Activated T-cell treated with anti-CD3 and anti-CD28 coated beads, Interleukin-2, amount 50 U/mL, for 24 hours (primary cell): ENCODE measurements around the gene ATF3.
A peak's percentile ranks its signal among the peaks of the same experiment; 100 is the strongest.

Experiments used
- DNase-seq: peaks from one replicate; pipeline ENCODE4 v3.0.0-alpha.2; 2020
- H3K27ac Mint-ChIP-seq: 2 replicates; pipeline ENCODE4 v1.8.0; 2020; ENCODE audit warnings: mild to moderate bottlenecking, mixed read lengths
- H3K27me3 Mint-ChIP-seq: 2 replicates; pipeline ENCODE4 v1.8.0; 2020; ENCODE audit warnings: mixed read lengths
- H3K36me3 Mint-ChIP-seq: 2 replicates; pipeline ENCODE4 v1.8.0; 2020; ENCODE audit warnings: low read depth, mixed read lengths
- H3K4me1 Mint-ChIP-seq: 2 replicates; pipeline ENCODE4 v1.8.0; 2020; ENCODE audit warnings: low read depth, mixed read lengths
- H3K4me3 Mint-ChIP-seq: 2 replicates; pipeline ENCODE4 v1.8.0; 2020; ENCODE audit warnings: mild to moderate bottlenecking, moderate library complexity, mixed read lengths
- H3K9me3 Mint-ChIP-seq: 2 replicates; pipeline ENCODE4 v1.8.0; 2020; ENCODE audit warnings: mixed read lengths

ATF3 gene

DNA sequence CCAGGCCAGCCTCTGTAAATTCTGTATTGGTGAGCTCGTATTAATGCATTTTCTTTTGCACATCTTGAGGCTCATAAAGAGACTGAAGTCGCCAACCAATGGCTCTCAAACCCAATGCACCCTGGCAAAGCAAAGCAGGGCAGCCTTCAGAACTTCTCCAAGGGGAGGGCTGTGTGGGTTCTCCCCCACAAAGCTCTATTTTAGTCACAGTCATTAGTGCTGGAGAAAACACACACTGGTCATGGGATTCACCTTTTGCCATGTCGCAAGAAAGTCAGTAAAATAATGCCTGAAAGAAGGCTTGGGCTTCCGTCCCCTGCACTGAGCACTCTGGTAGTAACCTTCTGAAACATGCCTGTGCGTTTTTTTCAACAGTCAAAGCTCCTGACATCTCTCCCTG is 26.3 kb upstream of the ATF3 start:
- no peak overlapping the region for H3K27ac Mint-ChIP-seq
- H3K4me3 Mint-ChIP-seq: no peak overlapping the region
- H3K9me3 Mint-ChIP-seq: no peaks in the 10 kb centered on the region
- no peak for DNase-seq
- peaks cover 1% of the 10 kb centered on the region for H3K4me1 Mint-ChIP-seq
- H3K36me3 Mint-ChIP-seq: no peaks in the 10 kb centered on the region
- peaks cover 44% of the 10 kb centered on the region for H3K27me3 Mint-ChIP-seq

DNA sequence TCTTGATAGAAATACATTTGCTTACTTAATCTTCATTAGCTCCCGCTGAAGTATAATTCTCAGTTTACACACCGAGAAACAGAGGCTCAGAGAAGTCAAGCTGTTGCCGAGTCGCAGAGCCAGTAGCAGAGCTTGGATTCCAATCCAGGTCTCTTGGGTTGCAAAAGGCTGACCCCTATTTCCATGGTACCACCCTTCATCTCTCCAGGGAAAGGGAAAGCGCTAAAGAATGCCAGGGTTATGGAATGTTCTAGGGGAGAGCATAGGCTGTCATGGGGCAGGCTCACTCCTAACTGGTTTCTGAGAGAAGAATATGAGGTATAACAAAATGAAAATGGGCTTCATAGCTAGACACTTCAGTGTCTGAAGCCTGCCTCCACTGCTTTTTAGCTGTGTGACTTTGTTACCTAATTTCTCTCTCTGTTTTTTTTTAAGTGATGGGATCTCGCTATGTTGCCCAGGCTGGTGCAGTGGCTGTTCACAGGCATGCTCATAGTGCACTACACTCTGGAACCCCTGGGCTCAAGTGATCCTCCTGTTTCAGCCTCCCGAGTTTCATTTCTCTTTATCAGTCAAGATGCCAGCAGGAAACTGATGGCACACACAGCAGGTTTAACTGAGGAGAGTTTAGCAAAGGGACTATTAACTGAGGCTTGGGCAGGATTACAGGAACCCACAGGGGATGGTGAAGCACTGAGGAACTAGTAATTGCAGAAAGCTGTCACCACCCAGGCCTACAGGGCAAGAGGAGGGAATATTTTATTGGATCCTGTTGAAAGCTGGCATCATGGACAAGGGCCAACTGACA is 25.5 kb upstream of the ATF3 start:
- peaks cover 1% of the 10 kb centered on the region for H3K4me1 Mint-ChIP-seq
- H3K9me3 Mint-ChIP-seq: no peaks in the 10 kb centered on the region
- no peak for DNase-seq
- H3K27ac Mint-ChIP-seq: no peak overlapping the region
- no peak overlapping the region for H3K4me3 Mint-ChIP-seq
- no peaks in the 10 kb centered on the region for H3K36me3 Mint-ChIP-seq
- H3K27me3 Mint-ChIP-seq: peaks cover 48% of the 10 kb centered on the region

DNA sequence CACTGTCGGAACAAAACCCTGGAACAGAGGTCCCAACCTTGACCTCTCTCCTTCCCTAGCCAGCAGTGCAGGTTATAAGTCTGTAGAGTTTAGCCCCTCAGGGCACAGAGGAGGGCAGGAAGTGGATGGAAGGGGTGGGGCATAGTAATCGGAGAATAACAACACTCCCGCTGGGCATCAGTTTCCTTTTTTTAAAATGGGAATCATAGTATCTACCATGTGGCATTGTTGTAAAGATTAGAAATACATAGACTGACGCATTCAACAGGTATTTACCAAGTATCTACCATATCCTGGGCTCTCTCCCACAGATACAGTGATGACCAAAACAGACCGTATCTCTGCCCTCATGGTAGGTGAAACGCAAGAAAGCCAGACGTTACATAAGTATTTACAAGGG is 24.9 kb upstream of the ATF3 start:
- H3K4me1 Mint-ChIP-seq: peaks cover 1% of the 10 kb centered on the region
- no peaks in the 10 kb centered on the region for H3K9me3 Mint-ChIP-seq
- peaks cover 47% of the 10 kb centered on the region for H3K27me3 Mint-ChIP-seq
- no peak for DNase-seq
- H3K36me3 Mint-ChIP-seq: no peaks in the 10 kb centered on the region
- no peak overlapping the region for H3K27ac Mint-ChIP-seq
- H3K4me3 Mint-ChIP-seq: no peak overlapping the region

DNA sequence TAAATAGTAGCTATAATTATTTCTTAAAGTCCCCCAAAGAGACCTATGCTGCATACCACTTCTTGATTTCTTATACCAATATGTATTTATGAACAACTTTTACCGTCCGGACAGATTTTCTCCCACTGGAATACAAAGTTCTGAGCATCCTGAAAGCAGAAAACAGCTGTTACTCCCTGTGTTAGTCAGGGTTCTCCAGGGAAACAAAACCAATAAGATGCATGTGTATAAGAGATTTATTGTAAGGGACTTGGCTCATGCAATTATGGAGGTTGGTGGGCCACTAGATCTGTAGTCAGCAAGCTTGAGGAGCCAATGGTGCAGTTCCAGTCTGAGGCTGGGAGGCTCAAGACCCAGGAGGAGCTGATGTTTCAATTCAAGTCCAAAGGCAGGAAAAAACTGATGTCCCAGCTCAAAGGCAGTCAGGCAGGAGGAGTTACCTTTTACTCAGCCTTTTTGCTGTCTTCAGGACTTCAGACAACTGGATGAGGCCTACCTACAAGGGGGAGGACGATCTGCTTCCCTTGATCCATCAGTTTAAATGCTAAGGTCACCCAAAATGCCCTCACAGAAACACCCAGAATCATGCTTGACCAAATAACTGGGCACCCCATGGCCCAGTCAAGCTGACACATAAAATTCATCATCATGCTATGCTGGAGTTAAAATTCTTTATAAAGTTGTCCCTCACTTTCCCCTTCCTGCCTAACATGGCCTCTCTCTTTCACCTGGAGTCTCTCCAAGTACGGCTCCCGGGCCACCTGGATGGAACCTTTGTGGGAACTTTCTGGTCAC is 24.3 kb upstream of the ATF3 start:
- Mint-ChIP-seq H3K4me1 (peaks cover 1% of the 10 kb centered on the region), H3K27me3 (peaks cover 50% of the 10 kb centered on the region), H3K36me3 (no peaks in the 10 kb centered on the region), H3K9me3 (no peaks in the 10 kb centered on the region), H3K27ac (no peak overlapping the region), H3K4me3 (no peak overlapping the region)
- DNase-seq: no peak

DNA sequence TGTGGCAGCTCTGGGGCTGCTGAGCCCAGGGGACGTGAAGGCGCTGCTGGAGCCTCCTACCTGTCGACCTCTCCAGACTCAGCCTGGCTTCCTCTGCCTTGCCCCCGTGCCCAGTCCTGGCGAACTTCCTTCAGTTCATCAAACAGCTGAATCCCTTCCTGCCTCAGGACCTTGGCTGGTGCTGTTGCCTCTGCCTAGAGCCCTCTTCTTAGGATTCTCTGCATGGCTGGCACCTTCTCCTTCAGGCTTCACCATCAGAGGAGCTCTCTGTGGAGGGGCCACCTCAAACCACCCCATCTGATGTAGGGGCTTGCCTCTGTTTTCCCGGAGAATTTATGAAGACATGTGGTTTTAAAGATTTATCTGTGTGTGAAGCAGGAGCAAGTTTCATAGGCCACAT is 23.4 kb upstream of the ATF3 start:
- Mint-ChIP-seq H3K4me3 (no peak overlapping the region), H3K27me3 (peaks cover 50% of the 10 kb centered on the region), H3K4me1 (peaks cover under 1% of the 10 kb centered on the region), H3K9me3 (no peaks in the 10 kb centered on the region), H3K36me3 (no peaks in the 10 kb centered on the region), H3K27ac (no peak overlapping the region)
- DNase-seq: no peak

DNA sequence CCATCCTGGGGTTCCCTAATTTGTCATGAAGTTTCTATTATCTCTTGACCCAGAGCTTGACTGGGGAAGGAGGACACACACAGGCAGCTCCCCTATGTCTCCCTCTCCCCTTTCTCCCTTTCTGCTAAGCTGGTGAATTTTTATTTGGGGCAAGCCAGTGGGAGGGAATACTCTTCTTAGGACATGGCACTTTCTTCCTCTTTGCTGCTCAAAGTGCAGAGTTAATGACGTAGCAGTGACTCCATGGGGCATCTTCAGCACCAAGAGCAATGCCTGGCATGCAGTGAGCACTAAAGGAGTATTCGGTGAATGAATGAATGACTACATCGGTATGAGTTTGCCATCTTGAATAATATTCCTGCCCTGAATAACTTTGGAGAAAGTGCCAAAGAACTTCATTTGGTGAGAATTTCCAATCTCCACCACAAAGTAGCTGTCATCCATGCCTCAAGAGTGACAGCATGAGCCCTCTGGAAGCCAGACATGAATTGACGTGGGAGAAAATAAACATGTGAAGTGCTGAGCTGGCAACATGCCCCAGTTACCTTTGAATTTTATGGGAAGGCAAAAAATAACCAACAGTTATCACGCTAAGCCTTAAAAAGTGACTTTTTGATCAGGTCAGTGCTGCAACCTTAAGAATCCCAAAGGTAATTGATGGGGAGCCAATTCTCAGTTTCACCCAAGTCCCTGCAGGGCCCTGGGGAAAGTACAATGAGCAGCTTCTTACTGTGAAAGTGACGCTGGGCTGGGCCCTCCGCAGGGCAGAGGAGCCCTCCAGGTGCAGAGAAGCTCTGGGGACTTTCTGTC is 22.1 kb upstream of the ATF3 start:
- no peak for DNase-seq
- H3K27me3 Mint-ChIP-seq: peaks cover 56% of the 10 kb centered on the region
- H3K4me1 Mint-ChIP-seq: no peaks in the 10 kb centered on the region
- no peaks in the 10 kb centered on the region for H3K36me3 Mint-ChIP-seq
- no peak overlapping the region for H3K27ac Mint-ChIP-seq
- H3K4me3 Mint-ChIP-seq: no peak overlapping the region
- no peaks in the 10 kb centered on the region for H3K9me3 Mint-ChIP-seq

DNA sequence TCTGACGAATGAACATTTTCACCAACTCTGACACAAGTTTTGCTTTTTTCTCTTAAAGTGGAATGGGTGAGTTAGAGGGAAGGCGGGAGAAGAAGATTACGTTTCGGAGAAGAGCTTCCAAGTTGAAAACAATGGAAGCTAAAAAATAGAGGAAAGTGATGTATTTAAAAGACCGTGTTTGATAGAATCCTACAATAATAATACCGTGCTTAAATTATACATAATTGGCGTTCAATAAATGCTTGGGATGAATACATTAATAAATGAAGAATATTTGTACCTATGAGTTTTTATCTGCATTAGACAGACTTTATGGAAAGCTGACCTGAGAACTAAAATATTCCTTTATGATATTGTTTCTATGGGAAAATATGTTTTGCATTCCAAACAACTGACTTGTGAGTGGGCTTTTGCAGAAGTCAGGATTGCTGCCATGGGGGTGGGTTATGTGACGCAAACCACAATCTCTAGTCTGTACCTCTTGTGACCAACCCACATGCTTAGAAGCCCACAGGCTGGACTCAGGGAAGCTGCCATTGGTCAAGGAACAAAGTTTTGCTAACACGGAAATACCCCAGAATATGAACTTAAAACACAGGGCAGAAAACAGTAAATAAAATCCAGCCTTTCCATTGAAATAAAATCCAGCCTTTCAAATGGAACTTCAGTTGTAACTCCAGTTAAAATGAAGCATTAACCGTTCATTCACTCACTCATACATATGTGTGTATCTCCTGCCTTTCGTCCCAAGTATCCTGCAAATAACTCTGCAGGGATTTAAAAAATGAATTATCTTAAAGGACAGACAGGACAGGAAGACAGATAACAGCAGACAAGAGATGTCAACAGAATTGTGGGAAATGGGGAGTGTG is 21.3 kb upstream of the ATF3 start:
- Mint-ChIP-seq H3K4me1 (no peaks in the 10 kb centered on the region), H3K9me3 (no peaks in the 10 kb centered on the region), H3K27ac (no peak overlapping the region), H3K36me3 (no peaks in the 10 kb centered on the region), H3K4me3 (no peak overlapping the region), H3K27me3 (peaks cover 56% of the 10 kb centered on the region)
- no peak for DNase-seq

DNA sequence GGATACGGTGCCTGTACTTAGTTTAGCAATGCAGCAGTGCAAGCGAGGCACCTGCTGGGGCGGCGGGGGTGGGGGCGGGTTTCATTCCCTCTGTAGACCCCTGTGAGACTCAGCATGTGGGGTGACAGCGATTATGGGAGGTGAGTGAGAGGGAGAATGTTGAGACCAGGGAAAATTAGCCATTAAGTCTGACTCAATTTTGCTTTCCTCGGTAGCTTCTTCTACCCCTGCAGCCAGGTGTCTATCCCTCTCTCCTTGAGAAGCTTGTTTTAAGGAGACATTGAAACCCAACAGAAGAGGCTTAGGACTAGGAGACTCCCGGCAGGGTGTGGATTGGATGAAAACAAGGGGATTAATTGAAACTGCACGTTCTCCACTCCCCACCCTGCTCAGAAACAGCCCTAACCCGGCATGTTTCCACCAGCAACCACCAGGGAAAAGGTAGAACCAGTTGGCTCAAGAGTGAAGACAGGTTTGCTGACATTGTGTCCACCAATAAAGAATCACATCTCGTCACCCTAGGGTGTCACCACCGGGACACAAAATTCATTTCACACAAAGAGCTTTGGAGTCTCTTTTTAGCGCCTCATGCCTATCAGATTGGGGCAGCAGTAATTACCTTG is 20.6 kb upstream of the ATF3 start:
- H3K27me3 Mint-ChIP-seq: peaks cover 52% of the 10 kb centered on the region

DNA sequence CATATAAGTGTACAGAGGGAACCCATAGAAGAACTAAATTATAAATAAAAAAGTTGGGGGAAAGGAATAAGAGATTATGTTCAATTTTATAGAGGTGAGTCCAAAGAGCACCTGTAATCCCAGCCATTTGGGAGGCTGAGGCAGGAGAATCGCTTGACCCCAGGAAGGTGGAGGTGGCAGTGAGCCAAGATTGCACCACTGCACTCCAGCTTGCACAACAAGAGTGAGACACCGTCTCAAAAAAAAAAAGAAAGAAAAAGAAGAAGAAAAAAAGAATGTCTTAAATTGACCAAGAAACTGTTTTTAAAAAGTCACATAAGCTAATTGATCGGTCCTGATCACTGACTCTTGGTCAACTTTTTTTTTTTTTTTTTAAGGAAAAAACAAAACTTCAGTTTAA is 19.1 kb upstream of the ATF3 start:
- H3K4me3 Mint-ChIP-seq: no peak overlapping the region
- no peaks in the 10 kb centered on the region for H3K36me3 Mint-ChIP-seq
- no peak overlapping the region for H3K27ac Mint-ChIP-seq
- H3K4me1 Mint-ChIP-seq: peaks cover 2% of the 10 kb centered on the region
- DNase-seq: no peak
- H3K9me3 Mint-ChIP-seq: no peaks in the 10 kb centered on the region
- peaks cover 40% of the 10 kb centered on the region for H3K27me3 Mint-ChIP-seq

More for the DNA sequence above, 20.6 kb upstream of the ATF3 start:
- no peaks in the 10 kb centered on the region for H3K36me3 Mint-ChIP-seq
- no peak for DNase-seq
- no peak overlapping the region for H3K4me3 Mint-ChIP-seq
- no peaks in the 10 kb centered on the region for H3K4me1 Mint-ChIP-seq
- no peaks in the 10 kb centered on the region for H3K9me3 Mint-ChIP-seq
- no peak overlapping the region for H3K27ac Mint-ChIP-seq

DNA sequence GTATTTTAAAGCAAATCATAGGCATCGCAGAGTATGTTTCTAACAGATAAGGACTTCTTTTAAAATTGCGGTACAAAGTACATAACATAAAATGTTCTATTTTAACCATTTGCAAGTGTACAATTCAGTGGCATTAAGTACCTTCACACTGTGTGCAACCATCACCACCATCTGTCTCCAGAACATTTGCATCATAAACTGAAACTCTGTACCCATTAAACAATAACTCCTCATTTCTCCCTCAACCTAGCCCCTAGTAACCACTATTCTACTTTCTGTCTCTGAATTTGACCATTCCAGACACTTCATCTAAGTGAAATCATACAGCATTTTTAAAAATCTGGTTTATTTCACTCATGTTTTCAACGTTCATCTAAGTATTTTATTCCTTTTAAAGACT is 16.6 kb upstream of the ATF3 start:
- peaks cover 23% of the 10 kb centered on the region for H3K27me3 Mint-ChIP-seq
- H3K4me1 Mint-ChIP-seq: peaks cover 24% of the 10 kb centered on the region
- no peak for DNase-seq
- no peak overlapping the region for H3K27ac Mint-ChIP-seq
- no peak overlapping the region for H3K4me3 Mint-ChIP-seq
- no peaks in the 10 kb centered on the region for H3K36me3 Mint-ChIP-seq
- H3K9me3 Mint-ChIP-seq: no peaks in the 10 kb centered on the region

DNA sequence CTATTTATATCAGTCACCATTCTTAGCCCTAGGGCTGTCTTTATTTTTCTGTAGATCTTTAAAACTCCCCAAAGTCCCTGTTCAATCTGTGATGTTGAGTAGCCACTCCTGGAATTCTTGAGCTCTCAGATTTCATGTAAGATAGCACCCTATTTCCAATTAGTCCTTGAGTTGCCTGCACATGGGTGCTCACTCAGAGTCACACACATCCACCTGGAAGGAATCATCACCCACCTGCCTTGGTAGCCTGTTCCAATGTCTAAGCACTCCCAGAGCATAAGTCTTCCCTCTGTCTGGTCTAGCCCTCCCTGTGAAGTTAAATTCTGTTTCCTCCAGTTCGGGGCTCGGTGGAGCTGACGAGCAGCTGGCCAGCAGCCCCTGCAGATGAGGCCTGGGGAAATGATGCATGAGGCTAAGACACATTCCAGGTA is 14.7 kb upstream of the ATF3 start:
- Mint-ChIP-seq H3K4me1 (peaks cover 34% of the 10 kb centered on the region), H3K27ac (no peak overlapping the region), H3K27me3 (peaks cover 9% of the 10 kb centered on the region), H3K9me3 (no peaks in the 10 kb centered on the region), H3K36me3 (no peaks in the 10 kb centered on the region), H3K4me3 (no peak overlapping the region)
- no peak for DNase-seq

DNA sequence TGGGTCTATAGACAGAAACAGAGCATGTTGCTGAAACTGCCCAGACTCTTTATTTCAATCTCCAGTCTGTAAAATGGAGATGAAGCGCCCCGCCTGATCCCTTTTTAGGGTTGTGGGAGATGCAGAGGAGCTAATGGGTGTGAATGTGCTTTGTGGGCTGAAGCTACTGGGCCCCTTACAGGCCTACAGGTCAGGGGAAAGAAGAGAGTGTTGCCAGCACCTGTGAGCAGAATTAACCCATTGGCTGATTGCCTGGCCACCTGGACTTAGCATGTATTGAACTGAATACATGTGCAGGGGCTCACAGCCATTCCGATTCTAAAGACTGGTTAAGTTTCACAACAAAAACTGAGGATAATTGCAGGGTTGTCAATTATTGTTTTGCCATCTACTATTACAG is 13.9 kb upstream of the ATF3 start:
- Mint-ChIP-seq H3K27ac (peak overlapping the region; percentile 28), H3K9me3 (no peaks in the 10 kb centered on the region), H3K4me1 (peaks cover 35% of the 10 kb centered on the region), H3K36me3 (no peaks in the 10 kb centered on the region), H3K27me3 (peaks cover 6% of the 10 kb centered on the region), H3K4me3 (no peak overlapping the region)
- DNase-seq: no peak

DNA sequence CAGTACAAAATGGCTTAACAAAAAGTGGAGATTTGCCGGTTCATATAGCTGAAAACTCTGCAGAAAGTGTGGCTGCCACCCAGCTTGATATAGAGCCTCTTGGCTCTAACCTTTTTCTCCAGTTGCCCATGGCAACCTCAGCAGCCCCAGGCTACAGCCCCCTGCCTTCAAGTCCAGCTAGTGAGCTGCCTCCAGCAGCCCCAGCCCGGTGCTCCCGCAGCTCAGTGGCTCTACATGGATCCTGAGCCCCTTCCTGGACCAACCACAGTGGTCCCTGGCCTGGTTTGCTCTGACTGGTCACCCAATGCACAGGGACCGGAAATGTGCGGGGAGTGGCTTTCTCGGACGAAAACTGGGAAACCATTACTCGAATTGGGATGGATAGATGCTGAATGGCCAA is 13.3 kb upstream of the ATF3 start:
- DNase-seq: no peak
- Mint-ChIP-seq H3K4me1 (peaks cover 38% of the 10 kb centered on the region), H3K9me3 (no peaks in the 10 kb centered on the region), H3K36me3 (no peaks in the 10 kb centered on the region), H3K27ac (peak overlapping the region; percentile 94), H3K4me3 (no peak overlapping the region), H3K27me3 (peaks cover 10% of the 10 kb centered on the region)
